HEK293 (cell line): Measurements from ENCODE around the gene MBNL2.

Experiments
- GLIS1 ChIP-seq: fragments of 450-650 bp; formaldehyde crosslinking; IDR thresholded peaks from 2 replicates; pipeline ENCODE4 v1.5.1; 2016; ENCODE audit warnings: missing biosample characterization, missing genetic modification characterization
- HOXA7 ChIP-seq: sonication (generic); formaldehyde crosslinking; IDR thresholded peaks from 2 replicates; pipeline ENCODE4 v1.8.1; 2022; ENCODE audit warnings: missing genetic modification reagents, borderline replicate concordance
- HOXC10 ChIP-seq: sonication (generic); formaldehyde crosslinking; IDR thresholded peaks from 2 replicates; pipeline ENCODE4 v1.8.1; 2023; ENCODE audit warnings: mild to moderate bottlenecking, missing genetic modification reagents
- HOXD13 ChIP-seq: sonication (generic); formaldehyde crosslinking; IDR thresholded peaks from 2 replicates; pipeline ENCODE4 v1.8.0; 2022; ENCODE audit warnings: missing genetic modification reagents, borderline replicate concordance
- SP7 ChIP-seq: fragments of 450-650 bp; formaldehyde crosslinking; IDR thresholded peaks from 2 replicates; pipeline ENCODE4 v1.5.1; 2016; ENCODE audit warnings: missing biosample characterization, missing genetic modification characterization
- WT1 ChIP-seq: fragments of 450-650 bp; formaldehyde crosslinking; IDR thresholded peaks from 2 replicates; pipeline ENCODE4 v1.5.1; 2016; ENCODE audit warnings: missing biosample characterization, missing genetic modification characterization
- ZEB2 ChIP-seq: fragments of 450-650 bp; formaldehyde crosslinking; IDR thresholded peaks from 2 replicates; pipeline ENCODE4 v1.5.1; 2016; ENCODE audit warnings: missing biosample characterization, missing genetic modification characterization
- ZNF112 ChIP-seq: fragments of 450-650 bp; formaldehyde crosslinking; IDR thresholded peaks from 2 replicates; pipeline ENCODE4 v1.5.0; 2017; ENCODE audit warnings: missing biosample characterization, missing genetic modification characterization
- ZNF169 ChIP-seq: fragments of 450-650 bp; formaldehyde crosslinking; IDR thresholded peaks from 2 replicates; pipeline ENCODE4 v1.5.1; 2016; ENCODE audit warnings: missing biosample characterization, missing genetic modification characterization
- ZNF175 ChIP-seq: fragments of 450-650 bp; formaldehyde crosslinking; IDR thresholded peaks from 2 replicates; pipeline ENCODE4 v1.5.1; 2016; ENCODE audit warnings: missing biosample characterization, missing genetic modification characterization
- ZNF19 ChIP-seq: fragments of 450-650 bp; formaldehyde crosslinking; IDR thresholded peaks from 2 replicates; pipeline ENCODE4; 2016; ENCODE audit warnings: missing biosample characterization, missing genetic modification characterization, low read depth
- ZNF202 ChIP-seq: fragments of 450-650 bp; formaldehyde crosslinking; IDR thresholded peaks from 2 replicates; pipeline ENCODE4 v1.5.1; 2016; ENCODE audit warnings: missing biosample characterization, missing genetic modification characterization, borderline replicate concordance
- ZNF221 ChIP-seq: fragments of 450-650 bp; formaldehyde crosslinking; IDR thresholded peaks from 2 replicates; pipeline ENCODE4 v1.5.1; 2017; ENCODE audit warnings: missing biosample characterization, missing genetic modification characterization, borderline replicate concordance
- ZNF311 ChIP-seq: fragments of 450-650 bp; formaldehyde crosslinking; IDR thresholded peaks from 2 replicates; pipeline ENCODE4 v1.5.1; 2017; ENCODE audit warnings: missing biosample characterization, missing genetic modification characterization, borderline replicate concordance
- ZNF335 ChIP-seq: fragments of 450-650 bp; formaldehyde crosslinking; conservative IDR thresholded peaks from 2 replicates; pipeline ENCODE4 v1.5.1; 2016; ENCODE audit warnings: missing biosample characterization, missing genetic modification characterization
- ZNF341 ChIP-seq: fragments of 450-650 bp; formaldehyde crosslinking; IDR thresholded peaks from 2 replicates; pipeline ENCODE4; 2016; ENCODE audit warnings: low read depth, missing biosample characterization, missing genetic modification characterization
- ZNF416 ChIP-seq: fragments of 450-650 bp; formaldehyde crosslinking; IDR thresholded peaks from 2 replicates; pipeline ENCODE4 v1.5.1; 2016; ENCODE audit warnings: missing biosample characterization, missing genetic modification characterization
- ZNF426 ChIP-seq: fragments of 450-650 bp; formaldehyde crosslinking; IDR thresholded peaks from 2 replicates; pipeline ENCODE4 v1.5.1; 2017; ENCODE audit warnings: missing biosample characterization, missing genetic modification characterization, mild to moderate bottlenecking, inconsistent platforms, moderate library complexity
- ZNF530 ChIP-seq: fragments of 450-650 bp; formaldehyde crosslinking; IDR thresholded peaks from 2 replicates; pipeline ENCODE4 v1.5.1; 2016; ENCODE audit warnings: low read depth, missing biosample characterization, missing genetic modification characterization
- ZNF560 ChIP-seq: fragments of 450-650 bp; formaldehyde crosslinking; IDR thresholded peaks from 2 replicates; pipeline ENCODE4 v1.5.1; 2017; ENCODE audit warnings: missing biosample characterization, missing genetic modification characterization, borderline replicate concordance
- ZNF624 ChIP-seq: fragments of 450-650 bp; formaldehyde crosslinking; IDR thresholded peaks from 2 replicates; pipeline ENCODE4 v1.5.1; 2017; ENCODE audit warnings: missing biosample characterization, missing genetic modification characterization
- ZNF660 ChIP-seq: fragments of 450-650 bp; IDR thresholded peaks from 2 replicates; pipeline ENCODE4 v1.5.1; 2018; ENCODE audit warnings: missing biosample characterization, mild to moderate bottlenecking, missing genetic modification characterization
- ZNF707 ChIP-seq: fragments of 450-650 bp; formaldehyde crosslinking; IDR thresholded peaks from 2 replicates; pipeline ENCODE4 v1.5.1; 2016; ENCODE audit warnings: missing biosample characterization, missing genetic modification characterization
- ZNF76 ChIP-seq: fragments of 450-650 bp; formaldehyde crosslinking; IDR thresholded peaks from 2 replicates; pipeline ENCODE4; 2016; ENCODE audit warnings: low read depth, missing biosample characterization, missing genetic modification characterization, borderline replicate concordance
- ZNF843 ChIP-seq: fragments of 450-650 bp; formaldehyde crosslinking; IDR thresholded peaks from 2 replicates; pipeline ENCODE4 v1.5.1; 2016; ENCODE audit warnings: missing biosample characterization, missing genetic modification characterization
- ZXDB ChIP-seq: fragments of 450-650 bp; formaldehyde crosslinking; IDR thresholded peaks from 2 replicates; pipeline ENCODE4 v1.5.1; 2016; ENCODE audit warnings: missing biosample characterization, missing genetic modification characterization
- TF ChIP-seq, protein P1 (sequence below): fragments of 450-650 bp; formaldehyde crosslinking; IDR thresholded peaks from 2 replicates; pipeline ENCODE4 v1.5.1; 2016; ENCODE audit warnings: missing biosample characterization, missing genetic modification characterization, borderline replicate concordance
- TF ChIP-seq, protein P2 (sequence below): fragments of 450-650 bp; formaldehyde crosslinking; IDR thresholded peaks from 2 replicates; pipeline ENCODE4 v1.5.1; 2016; ENCODE audit warnings: missing biosample characterization, missing genetic modification characterization
- TF ChIP-seq, protein P3 (sequence below): fragments of 450-650 bp; formaldehyde crosslinking; IDR thresholded peaks from 2 replicates; pipeline ENCODE4; 2016; ENCODE audit warnings: missing biosample characterization, missing genetic modification characterization
- TF ChIP-seq, protein P4 (sequence below): fragments of 450-650 bp; formaldehyde crosslinking; IDR thresholded peaks from 2 replicates; pipeline ENCODE4 v1.5.1; 2017; ENCODE audit warnings: missing biosample characterization, missing genetic modification characterization

MBNL2 gene

DNA sequence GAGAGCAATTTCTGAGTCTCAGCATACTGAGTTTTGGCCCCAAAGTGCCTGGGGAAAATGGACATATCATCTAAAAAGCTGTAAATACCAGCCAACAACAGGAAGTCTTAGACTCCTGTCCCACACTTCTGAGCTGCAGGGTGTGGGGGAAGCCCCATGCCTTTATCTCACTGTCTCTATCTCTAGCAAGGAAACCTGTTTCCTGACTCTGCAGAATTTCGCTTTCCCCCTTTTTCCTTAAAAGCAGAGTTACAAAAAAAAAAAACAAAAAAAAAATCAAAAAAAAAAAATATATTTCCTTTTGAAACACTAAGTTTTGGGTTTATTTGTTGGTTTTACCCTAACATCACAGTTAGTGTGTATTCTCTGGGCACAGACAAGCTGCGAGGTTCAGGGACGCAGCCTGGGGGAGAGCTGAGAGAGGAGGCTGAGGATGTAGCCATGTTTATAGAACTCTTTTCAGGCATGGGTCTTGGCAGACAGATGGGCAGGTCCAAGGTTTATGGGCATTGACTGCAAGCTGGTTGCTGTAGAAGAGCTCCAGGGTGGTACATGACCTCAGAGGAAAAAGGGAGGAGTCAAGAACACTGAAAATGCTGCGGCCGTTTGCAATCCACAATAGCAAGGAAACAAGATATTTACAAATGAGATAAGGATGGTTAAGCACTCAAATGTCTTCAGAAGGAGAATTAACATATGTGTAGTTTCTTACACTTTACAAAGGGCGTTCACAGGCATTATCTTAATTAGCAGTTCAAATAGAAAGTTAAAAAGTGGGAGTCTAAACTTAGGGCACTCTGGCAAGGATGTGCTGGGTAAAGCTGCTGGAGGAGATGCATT lies 4.9 kb downstream of the MBNL2 start (continued):
- TF ChIP-seq, protein P1, sequence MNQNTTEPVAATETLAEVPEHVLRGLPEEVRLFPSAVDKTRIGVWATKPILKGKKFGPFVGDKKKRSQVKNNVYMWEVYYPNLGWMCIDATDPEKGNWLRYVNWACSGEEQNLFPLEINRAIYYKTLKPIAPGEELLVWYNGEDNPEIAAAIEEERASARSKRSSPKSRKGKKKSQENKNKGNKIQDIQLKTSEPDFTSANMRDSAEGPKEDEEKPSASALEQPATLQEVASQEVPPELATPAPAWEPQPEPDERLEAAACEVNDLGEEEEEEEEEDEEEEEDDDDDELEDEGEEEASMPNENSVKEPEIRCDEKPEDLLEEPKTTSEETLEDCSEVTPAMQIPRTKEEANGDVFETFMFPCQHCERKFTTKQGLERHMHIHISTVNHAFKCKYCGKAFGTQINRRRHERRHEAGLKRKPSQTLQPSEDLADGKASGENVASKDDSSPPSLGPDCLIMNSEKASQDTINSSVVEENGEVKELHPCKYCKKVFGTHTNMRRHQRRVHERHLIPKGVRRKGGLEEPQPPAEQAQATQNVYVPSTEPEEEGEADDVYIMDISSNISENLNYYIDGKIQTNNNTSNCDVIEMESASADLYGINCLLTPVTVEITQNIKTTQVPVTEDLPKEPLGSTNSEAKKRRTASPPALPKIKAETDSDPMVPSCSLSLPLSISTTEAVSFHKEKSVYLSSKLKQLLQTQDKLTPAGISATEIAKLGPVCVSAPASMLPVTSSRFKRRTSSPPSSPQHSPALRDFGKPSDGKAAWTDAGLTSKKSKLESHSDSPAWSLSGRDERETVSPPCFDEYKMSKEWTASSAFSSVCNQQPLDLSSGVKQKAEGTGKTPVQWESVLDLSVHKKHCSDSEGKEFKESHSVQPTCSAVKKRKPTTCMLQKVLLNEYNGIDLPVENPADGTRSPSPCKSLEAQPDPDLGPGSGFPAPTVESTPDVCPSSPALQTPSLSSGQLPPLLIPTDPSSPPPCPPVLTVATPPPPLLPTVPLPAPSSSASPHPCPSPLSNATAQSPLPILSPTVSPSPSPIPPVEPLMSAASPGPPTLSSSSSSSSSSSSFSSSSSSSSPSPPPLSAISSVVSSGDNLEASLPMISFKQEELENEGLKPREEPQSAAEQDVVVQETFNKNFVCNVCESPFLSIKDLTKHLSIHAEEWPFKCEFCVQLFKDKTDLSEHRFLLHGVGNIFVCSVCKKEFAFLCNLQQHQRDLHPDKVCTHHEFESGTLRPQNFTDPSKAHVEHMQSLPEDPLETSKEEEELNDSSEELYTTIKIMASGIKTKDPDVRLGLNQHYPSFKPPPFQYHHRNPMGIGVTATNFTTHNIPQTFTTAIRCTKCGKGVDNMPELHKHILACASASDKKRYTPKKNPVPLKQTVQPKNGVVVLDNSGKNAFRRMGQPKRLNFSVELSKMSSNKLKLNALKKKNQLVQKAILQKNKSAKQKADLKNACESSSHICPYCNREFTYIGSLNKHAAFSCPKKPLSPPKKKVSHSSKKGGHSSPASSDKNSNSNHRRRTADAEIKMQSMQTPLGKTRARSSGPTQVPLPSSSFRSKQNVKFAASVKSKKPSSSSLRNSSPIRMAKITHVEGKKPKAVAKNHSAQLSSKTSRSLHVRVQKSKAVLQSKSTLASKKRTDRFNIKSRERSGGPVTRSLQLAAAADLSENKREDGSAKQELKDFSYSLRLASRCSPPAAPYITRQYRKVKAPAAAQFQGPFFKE (tag by site-specific recombination) = no peak
- peak; percentile 89 for TF ChIP-seq SP7
- peak; percentile 51; the same call in 1 of the 2 replicates for TF ChIP-seq ZEB2
- TF ChIP-seq ZNF560 (tag by site-specific recombination) = no peak
- no peak for TF ChIP-seq ZNF19 (tag by site-specific recombination)
- no peak for TF ChIP-seq ZNF707 (tag by site-specific recombination)
- TF ChIP-seq ZNF843 (tag by site-specific recombination) = 0 out of 2 replicates have a peak, but pooled peaks have one; percentile 27
- TF ChIP-seq ZNF76 (tag by site-specific recombination) = no peak
- TF ChIP-seq, protein P2, sequence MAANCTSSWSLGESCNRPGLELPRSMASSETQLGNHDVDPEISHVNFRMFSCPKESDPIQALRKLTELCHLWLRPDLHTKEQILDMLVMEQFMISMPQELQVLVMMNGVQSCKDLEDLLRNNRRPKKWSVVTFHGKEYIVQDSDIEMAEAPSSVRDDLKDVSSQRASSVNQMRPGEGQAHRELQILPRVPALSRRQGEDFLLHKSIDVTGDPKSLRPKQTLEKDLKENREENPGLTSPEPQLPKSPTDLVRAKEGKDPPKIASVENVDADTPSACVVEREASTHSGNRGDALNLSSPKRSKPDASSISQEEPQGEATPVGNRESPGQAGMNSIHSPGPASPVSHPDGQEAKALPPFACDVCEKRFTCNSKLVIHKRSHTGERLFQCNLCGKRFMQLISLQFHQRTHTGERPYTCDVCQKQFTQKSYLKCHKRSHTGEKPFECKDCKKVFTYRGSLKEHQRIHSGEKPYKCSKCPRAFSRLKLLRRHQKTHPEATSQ (tag by site-specific recombination) = no peak
- TF ChIP-seq GLIS1 (tag by site-specific recombination) = no peak; the same call in 1 of the 2 replicates
- TF ChIP-seq ZNF202 (tag by site-specific recombination) = no peak
- TF ChIP-seq, protein P3, sequence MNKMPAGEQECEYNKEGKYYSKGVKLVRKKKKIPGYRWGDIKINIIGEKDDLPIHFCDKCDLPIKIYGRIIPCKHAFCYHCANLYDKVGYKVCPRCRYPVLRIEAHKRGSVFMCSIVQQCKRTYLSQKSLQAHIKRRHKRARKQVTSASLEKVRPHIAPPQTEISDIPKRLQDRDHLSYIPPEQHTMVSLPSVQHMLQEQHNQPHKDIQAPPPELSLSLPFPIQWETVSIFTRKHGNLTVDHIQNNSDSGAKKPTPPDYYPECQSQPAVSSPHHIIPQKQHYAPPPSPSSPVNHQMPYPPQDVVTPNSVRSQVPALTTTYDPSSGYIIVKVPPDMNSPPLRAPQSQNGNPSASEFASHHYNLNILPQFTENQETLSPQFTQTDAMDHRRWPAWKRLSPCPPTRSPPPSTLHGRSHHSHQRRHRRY (tag by site-specific recombination) = no peak
- no peak for TF ChIP-seq ZNF530 (tag by site-specific recombination)
- TF ChIP-seq, protein P4, sequence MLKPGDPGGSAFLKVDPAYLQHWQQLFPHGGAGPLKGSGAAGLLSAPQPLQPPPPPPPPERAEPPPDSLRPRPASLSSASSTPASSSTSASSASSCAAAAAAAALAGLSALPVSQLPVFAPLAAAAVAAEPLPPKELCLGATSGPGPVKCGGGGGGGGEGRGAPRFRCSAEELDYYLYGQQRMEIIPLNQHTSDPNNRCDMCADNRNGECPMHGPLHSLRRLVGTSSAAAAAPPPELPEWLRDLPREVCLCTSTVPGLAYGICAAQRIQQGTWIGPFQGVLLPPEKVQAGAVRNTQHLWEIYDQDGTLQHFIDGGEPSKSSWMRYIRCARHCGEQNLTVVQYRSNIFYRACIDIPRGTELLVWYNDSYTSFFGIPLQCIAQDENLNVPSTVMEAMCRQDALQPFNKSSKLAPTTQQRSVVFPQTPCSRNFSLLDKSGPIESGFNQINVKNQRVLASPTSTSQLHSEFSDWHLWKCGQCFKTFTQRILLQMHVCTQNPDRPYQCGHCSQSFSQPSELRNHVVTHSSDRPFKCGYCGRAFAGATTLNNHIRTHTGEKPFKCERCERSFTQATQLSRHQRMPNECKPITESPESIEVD (tag by site-specific recombination) = peak; percentile 89
- no peak for TF ChIP-seq ZNF169 (tag by site-specific recombination)
- no peak for TF ChIP-seq ZXDB
- no peak for TF ChIP-seq ZNF221
- TF ChIP-seq ZNF341 (tag by site-specific recombination) = no peak; the same call in 1 of the 2 replicates
- TF ChIP-seq ZNF624 (tag by site-specific recombination) = no peak
- TF ChIP-seq ZNF311 = no peak
- TF ChIP-seq HOXA7 = no peak
- no peak for TF ChIP-seq WT1
- TF ChIP-seq ZNF112 (tag by site-specific recombination) = no peak
- TF ChIP-seq ZNF660 (tag by site-specific recombination) = peak; percentile 50; the same call in 1 of the 2 replicates
- no peak for TF ChIP-seq HOXC10 (CRISPR knock-in tag)
- TF ChIP-seq ZNF175 (tag by site-specific recombination) = no peak
- peak; percentile 69 for TF ChIP-seq ZNF335 (tag by site-specific recombination)
- no peak for TF ChIP-seq ZNF426 (tag by site-specific recombination)
- no peak for TF ChIP-seq HOXD13 (CRISPR knock-in tag)
- no peak for TF ChIP-seq ZNF416
